ENCODE measurements around the gene AUTS2. TPM values are rescaled to one million over a fixed set of nuclear protein-coding genes. Genes with fewer than 3 reads are reported as not detected.

AUTS2 gene
- total and polyA plus RNA-seq, 2 experiments from 2014 or later: 32.0 to 91.0 TPM

DNA sequence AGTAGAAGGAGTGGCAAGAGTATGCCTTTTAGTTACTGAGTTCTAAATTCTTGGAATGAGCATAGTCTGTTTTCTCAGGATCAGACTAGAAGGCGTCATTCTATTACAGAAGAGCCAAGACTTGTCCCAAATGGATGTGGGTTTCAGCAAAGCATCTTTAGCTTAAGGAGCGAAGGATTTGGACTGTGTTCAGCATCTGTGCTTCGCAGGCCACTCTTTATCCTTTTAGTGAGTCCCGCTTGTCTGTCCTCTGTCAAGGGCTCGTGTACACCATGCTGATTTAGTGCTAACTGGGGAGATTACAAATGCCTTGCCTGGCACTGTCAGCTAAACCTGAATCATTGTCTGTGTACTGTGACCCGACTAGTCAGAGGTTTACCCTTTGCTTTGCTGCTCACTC lies 465.7 kb downstream of the AUTS2 start:
- H3K27ac ChIP-seq (ENCODE audit: low read depth): no peak overlapping the region
- H3F3A ChIP-seq (replicated peaks; ENCODE audit: low read depth): no peaks in the 10 kb centered on the region
- no peaks in the 10 kb centered on the region for H3K36me3 Mint-ChIP-seq (ENCODE audit: low read depth)
- no peaks in the 10 kb centered on the region for H3K9me3 Mint-ChIP-seq
- no peaks in the 10 kb centered on the region for H3K9me2 ChIP-seq (ENCODE audit: insufficient read depth)
- no peak for TF ChIP-seq EZH2phosphoT487 (IDR thresholded peaks at IDR 0.05; ENCODE audit: unreplicated experiment)
- no peak for TF ChIP-seq STAT1 (IDR thresholded peaks at IDR 0.05; ENCODE audit: unreplicated experiment)
- TF ChIP-seq, protein P1, sequence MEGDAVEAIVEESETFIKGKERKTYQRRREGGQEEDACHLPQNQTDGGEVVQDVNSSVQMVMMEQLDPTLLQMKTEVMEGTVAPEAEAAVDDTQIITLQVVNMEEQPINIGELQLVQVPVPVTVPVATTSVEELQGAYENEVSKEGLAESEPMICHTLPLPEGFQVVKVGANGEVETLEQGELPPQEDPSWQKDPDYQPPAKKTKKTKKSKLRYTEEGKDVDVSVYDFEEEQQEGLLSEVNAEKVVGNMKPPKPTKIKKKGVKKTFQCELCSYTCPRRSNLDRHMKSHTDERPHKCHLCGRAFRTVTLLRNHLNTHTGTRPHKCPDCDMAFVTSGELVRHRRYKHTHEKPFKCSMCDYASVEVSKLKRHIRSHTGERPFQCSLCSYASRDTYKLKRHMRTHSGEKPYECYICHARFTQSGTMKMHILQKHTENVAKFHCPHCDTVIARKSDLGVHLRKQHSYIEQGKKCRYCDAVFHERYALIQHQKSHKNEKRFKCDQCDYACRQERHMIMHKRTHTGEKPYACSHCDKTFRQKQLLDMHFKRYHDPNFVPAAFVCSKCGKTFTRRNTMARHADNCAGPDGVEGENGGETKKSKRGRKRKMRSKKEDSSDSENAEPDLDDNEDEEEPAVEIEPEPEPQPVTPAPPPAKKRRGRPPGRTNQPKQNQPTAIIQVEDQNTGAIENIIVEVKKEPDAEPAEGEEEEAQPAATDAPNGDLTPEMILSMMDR (conservative IDR thresholded peaks at IDR 0.05; ENCODE audit: low read depth in 2 of 2): no peak
- TF ChIP-seq, protein P2, sequence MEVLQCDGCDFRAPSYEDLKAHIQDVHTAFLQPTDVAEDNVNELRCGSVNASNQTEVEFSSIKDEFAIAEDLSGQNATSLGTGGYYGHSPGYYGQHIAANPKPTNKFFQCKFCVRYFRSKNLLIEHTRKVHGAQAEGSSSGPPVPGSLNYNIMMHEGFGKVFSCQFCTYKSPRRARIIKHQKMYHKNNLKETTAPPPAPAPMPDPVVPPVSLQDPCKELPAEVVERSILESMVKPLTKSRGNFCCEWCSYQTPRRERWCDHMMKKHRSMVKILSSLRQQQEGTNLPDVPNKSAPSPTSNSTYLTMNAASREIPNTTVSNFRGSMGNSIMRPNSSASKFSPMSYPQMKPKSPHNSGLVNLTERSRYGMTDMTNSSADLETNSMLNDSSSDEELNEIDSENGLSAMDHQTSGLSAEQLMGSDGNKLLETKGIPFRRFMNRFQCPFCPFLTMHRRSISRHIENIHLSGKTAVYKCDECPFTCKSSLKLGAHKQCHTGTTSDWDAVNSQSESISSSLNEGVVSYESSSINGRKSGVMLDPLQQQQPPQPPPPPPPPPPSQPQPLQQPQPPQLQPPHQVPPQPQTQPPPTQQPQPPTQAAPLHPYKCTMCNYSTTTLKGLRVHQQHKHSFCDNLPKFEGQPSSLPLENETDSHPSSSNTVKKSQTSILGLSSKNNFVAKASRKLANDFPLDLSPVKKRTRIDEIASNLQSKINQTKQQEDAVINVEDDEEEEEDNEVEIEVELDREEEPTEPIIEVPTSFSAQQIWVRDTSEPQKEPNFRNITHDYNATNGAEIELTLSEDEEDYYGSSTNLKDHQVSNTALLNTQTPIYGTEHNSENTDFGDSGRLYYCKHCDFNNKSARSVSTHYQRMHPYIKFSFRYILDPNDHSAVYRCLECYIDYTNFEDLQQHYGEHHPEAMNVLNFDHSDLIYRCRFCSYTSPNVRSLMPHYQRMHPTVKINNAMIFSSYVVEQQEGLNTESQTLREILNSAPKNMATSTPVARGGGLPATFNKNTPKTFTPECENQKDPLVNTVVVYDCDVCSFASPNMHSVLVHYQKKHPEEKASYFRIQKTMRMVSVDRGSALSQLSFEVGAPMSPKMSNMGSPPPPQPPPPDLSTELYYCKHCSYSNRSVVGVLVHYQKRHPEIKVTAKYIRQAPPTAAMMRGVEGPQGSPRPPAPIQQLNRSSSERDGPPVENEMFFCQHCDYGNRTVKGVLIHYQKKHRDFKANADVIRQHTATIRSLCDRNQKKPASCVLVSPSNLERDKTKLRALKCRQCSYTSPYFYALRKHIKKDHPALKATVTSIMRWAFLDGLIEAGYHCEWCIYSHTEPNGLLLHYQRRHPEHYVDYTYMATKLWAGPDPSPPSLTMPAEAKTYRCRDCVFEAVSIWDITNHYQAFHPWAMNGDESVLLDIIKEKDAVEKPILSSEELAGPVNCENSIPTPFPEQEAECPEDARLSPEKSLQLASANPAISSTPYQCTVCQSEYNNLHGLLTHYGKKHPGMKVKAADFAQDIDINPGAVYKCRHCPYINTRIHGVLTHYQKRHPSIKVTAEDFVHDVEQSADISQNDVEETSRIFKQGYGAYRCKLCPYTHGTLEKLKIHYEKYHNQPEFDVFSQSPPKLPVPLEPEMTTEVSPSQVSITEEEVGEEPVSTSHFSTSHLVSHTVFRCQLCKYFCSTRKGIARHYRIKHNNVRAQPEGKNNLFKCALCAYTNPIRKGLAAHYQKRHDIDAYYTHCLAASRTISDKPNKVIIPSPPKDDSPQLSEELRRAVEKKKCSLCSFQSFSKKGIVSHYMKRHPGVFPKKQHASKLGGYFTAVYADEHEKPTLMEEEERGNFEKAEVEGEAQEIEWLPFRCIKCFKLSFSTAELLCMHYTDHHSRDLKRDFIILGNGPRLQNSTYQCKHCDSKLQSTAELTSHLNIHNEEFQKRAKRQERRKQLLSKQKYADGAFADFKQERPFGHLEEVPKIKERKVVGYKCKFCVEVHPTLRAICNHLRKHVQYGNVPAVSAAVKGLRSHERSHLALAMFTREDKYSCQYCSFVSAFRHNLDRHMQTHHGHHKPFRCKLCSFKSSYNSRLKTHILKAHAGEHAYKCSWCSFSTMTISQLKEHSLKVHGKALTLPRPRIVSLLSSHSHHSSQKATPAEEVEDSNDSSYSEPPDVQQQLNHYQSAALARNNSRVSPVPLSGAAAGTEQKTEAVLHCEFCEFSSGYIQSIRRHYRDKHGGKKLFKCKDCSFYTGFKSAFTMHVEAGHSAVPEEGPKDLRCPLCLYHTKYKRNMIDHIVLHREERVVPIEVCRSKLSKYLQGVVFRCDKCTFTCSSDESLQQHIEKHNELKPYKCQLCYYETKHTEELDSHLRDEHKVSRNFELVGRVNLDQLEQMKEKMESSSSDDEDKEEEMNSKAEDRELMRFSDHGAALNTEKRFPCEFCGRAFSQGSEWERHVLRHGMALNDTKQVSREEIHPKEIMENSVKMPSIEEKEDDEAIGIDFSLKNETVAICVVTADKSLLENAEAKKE (CRISPR knock-in tag; IDR thresholded peaks at IDR 0.05): no peak
- TF ChIP-seq CREB1 (CRISPR knock-in tag; IDR thresholded peaks at IDR 0.05; ENCODE audit: low read depth): no peak
- no peak for TF ChIP-seq ZNF331 (CRISPR knock-in tag; IDR thresholded peaks at IDR 0.05; ENCODE audit: low read depth)
- TF ChIP-seq EZH2 (IDR thresholded peaks at IDR 0.05; ENCODE audit: low read depth, unreplicated experiment): no peak
- no peak for TF ChIP-seq ZNF114 (CRISPR knock-in tag; IDR thresholded peaks at IDR 0.05)
- TF ChIP-seq, protein P3, sequence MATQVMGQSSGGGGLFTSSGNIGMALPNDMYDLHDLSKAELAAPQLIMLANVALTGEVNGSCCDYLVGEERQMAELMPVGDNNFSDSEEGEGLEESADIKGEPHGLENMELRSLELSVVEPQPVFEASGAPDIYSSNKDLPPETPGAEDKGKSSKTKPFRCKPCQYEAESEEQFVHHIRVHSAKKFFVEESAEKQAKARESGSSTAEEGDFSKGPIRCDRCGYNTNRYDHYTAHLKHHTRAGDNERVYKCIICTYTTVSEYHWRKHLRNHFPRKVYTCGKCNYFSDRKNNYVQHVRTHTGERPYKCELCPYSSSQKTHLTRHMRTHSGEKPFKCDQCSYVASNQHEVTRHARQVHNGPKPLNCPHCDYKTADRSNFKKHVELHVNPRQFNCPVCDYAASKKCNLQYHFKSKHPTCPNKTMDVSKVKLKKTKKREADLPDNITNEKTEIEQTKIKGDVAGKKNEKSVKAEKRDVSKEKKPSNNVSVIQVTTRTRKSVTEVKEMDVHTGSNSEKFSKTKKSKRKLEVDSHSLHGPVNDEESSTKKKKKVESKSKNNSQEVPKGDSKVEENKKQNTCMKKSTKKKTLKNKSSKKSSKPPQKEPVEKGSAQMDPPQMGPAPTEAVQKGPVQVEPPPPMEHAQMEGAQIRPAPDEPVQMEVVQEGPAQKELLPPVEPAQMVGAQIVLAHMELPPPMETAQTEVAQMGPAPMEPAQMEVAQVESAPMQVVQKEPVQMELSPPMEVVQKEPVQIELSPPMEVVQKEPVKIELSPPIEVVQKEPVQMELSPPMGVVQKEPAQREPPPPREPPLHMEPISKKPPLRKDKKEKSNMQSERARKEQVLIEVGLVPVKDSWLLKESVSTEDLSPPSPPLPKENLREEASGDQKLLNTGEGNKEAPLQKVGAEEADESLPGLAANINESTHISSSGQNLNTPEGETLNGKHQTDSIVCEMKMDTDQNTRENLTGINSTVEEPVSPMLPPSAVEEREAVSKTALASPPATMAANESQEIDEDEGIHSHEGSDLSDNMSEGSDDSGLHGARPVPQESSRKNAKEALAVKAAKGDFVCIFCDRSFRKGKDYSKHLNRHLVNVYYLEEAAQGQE (IDR thresholded peaks at IDR 0.05; ENCODE audit: unreplicated experiment): no peak
- TF ChIP-seq JUNB (IDR thresholded peaks at IDR 0.05; ENCODE audit: unreplicated experiment): no peak
- TF ChIP-seq POLR2AphosphoS5 (IDR thresholded peaks at IDR 0.05; ENCODE audit: low read depth): no peak
- H3K4me3 ChIP-seq: no peak overlapping the region
- H3K4me3 Mint-ChIP-seq: no peak overlapping the region
- DNase-seq (ENCODE audit: low spot score): no peak
- no peak overlapping the region for H2AFZ ChIP-seq
- H3K27ac Mint-ChIP-seq: no peak overlapping the region
- H3K4me1 ChIP-seq (ENCODE audit: insufficient read depth): 0 out of 2 replicates have a peak, but pooled peaks cover 6% of the 10 kb centered on the region
- no peak for ATAC-seq
- H3K27me3 Mint-ChIP-seq (ENCODE audit: insufficient read depth, low read depth, poor library complexity): peaks cover 2% of the 10 kb centered on the region
- H4K20me1 ChIP-seq (replicated peaks; ENCODE audit: insufficient read depth): no peaks in the 10 kb centered on the region
- H3K27me3 ChIP-seq (ENCODE audit: insufficient read depth): no peaks in the 10 kb centered on the region
- no peaks in the 10 kb centered on the region for H3K79me2 ChIP-seq (replicated peaks; ENCODE audit: insufficient read depth)
- H3K4me1 Mint-ChIP-seq: peaks cover 17% of the 10 kb centered on the region
- H3K36me3 ChIP-seq (ENCODE audit: insufficient read depth): no peaks in the 10 kb centered on the region
- H3K4me2 ChIP-seq: no peak overlapping the region

All from GM23338 (cell line).